Ectodermal cell (in vitro differentiated cells): ENCODE data around the gene CDCA5.
"Not testable (repeated sequence)": the region's sequence is repeated elsewhere in the genome, so short reads cannot be mapped to it uniquely, and the experiment has no call there.

Source experiments
- H3K27ac ChIP-seq: 2 replicates; pipeline ENCODE4 v1.7.0; 2013; ENCODE audit warnings: mild to moderate bottlenecking, low read depth, low read length; ENCODE audit not compliant: insufficient read depth, poor library complexity, severe bottlenecking
- H3K27me3 ChIP-seq: 2 replicates; pipeline ENCODE4 v1.7.0; 2013; ENCODE audit warnings: mild to moderate bottlenecking, low read length; ENCODE audit not compliant: insufficient read depth, control insufficient read depth, poor library complexity, severe bottlenecking
- H3K36me3 ChIP-seq: one replicate; pipeline ENCODE4 v1.7.0; 2013; ENCODE audit warnings: low read length; ENCODE audit not compliant: control insufficient read depth, insufficient read depth
- H3K4me1 ChIP-seq: one replicate; pipeline ENCODE4 v1.7.0; 2013; ENCODE audit warnings: low read length; ENCODE audit not compliant: control insufficient read depth, insufficient read depth
- H3K4me3 ChIP-seq: 2 replicates; pipeline ENCODE4 v1.7.0; 2013; ENCODE audit warnings: low read depth, low read length, control low read depth; ENCODE audit not compliant: insufficient read depth
- H3K9me3 ChIP-seq: 2 replicates; pipeline ENCODE4 v1.7.0; 2013; ENCODE audit warnings: mild to moderate bottlenecking, low read length, moderate library complexity; ENCODE audit not compliant: control insufficient read depth
- WGBS, 2 experiments: methylation state at CpG; one replicate each; pipeline ENCODE4 v1.1.7; 2013; ENCODE audit warnings: missing lambda C conversion rate in 2 of 2; 5-methylcytosine and 5-hydroxymethylcytosine counted together

The CDCA5 gene

DNA sequence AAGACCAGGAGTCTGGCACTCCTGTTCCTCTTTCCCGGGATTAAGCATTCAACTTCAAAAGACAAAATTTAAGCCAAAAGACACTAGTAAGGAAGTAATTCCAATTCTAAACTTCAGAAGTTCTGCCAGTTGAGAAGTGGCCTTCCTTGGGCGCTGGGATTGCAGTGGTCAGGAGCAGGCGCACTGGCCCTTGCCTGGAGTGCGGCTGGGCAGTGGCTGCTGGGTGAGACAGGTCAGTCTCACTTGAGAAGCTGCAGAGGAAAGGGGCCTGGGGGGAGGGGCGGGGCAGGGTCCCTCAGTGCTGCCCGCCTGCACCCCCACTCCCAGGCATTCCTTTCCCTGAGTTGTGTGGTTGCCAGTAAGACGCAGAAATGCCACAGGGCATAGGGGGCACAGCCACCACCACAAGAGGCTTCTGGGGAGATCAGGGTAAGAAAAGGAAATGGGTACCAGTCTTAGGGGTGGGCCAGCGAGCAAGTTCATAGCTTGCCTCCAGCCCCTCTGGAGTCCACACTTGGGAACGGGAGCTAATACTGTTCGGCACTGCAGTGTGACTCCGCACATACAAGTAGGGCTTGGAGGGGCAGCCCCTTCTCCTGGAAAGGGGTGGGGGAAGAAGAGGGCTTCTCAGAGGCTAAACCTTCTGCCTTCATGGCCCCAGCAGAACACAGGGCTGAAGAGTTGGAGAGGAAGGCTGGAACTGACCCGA is 43.8 kb upstream of the CDCA5 start:
- no peaks in the 10 kb centered on the region for H3K27me3 ChIP-seq
- no peak overlapping the region for H3K27ac ChIP-seq
- H3K4me3 ChIP-seq, result no peak overlapping the region
- no peaks in the 10 kb centered on the region for H3K4me1 ChIP-seq
- H3K36me3 ChIP-seq, result peaks cover 20% of the 10 kb centered on the region
- no peaks in the 10 kb centered on the region for H3K9me3 ChIP-seq
- WGBS, 2 experiments, result 93 to 96% methylated on average over 12 of the region's 12 CpGs

DNA sequence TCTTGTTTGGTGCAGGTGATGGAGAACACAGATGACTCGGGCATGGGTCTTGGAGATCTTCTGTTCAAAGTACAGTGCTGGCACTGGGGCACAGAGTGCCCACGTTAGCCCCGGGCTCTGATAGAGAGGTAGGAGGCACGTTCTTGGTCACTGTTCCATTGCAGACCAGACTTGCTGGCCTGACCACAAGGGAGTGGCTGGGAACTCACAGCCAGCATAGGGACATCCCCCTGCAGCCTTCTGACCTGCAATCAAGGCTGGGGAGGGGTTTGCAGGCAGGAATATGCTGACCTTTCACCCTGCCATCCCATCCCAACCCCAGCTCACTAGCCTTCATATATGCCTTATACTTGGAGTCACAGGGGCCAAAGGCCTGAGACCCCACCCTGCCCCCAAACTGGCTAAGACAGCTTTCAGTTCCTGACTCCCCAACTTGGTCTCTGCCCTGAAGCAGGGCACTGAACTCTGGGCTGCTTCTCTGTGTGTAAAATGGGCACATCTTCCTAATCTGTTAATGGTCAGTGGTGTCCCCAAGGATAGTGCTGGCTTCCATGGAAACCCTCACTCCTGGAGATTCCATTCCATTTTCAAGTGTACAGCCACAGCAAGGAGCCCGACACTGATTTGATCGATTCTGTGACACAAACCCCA is 42.9 kb upstream of the CDCA5 start:
- no peaks in the 10 kb centered on the region for H3K27me3 ChIP-seq
- H3K27ac ChIP-seq, result no peak overlapping the region
- no peak overlapping the region for H3K4me3 ChIP-seq
- peaks cover 20% of the 10 kb centered on the region for H3K36me3 ChIP-seq
- 91 to 96% methylated on average over 6 of the region's 6 CpGs for WGBS, 2 experiments
- H3K9me3 ChIP-seq, result no peaks in the 10 kb centered on the region
- no peaks in the 10 kb centered on the region for H3K4me1 ChIP-seq

DNA sequence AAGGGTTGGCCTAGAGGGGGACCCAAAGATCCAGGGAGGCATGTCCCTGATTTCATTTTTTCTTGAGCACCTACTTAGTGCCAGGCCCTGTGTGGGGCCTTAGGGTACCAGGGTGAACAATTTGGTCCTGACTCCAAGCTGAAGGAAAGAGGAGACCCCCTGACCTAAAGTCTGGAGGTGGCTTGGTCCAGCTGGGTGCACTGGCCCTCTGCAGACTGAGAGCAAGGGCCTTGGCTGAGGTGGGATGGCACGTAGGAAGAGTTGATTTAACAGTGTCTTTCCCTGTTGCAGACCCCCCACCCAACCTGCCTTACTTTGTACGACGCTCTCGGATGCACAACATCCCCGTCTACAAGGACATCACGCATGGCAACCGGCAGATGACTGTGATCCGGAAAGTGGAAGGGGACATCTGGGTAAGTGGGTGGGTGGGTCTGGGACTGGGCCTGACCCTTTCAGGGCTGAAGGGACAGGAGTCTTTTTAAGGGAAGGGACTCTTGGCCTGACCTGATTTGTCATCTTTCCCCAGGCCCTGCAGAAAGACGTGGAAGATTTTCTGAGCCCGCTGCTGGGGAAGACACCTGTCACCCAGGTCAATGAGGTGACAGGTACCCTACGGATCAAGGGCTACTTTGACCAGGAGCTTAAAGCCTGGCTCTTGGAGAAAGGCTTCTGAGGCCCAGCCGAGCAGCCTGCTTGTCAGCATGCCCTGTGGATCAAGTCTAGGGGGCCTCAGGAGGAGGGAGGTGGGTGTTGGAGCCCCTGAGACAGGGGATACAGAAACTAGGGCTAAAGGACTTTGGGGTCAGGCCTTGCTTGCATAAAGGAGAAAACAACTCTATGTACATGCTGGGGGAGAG is 41.6 kb upstream of the CDCA5 start:
- Histone ChIP-seq H3K4me3 (no peak overlapping the region), H3K27me3 (no peaks in the 10 kb centered on the region), H3K9me3 (no peaks in the 10 kb centered on the region), H3K4me1 (no peaks in the 10 kb centered on the region), H3K36me3 (peaks cover 23% of the 10 kb centered on the region), H3K27ac (no peak overlapping the region)
- 95 to 97% methylated on average over 12 of the region's 12 CpGs for WGBS, 2 experiments

DNA sequence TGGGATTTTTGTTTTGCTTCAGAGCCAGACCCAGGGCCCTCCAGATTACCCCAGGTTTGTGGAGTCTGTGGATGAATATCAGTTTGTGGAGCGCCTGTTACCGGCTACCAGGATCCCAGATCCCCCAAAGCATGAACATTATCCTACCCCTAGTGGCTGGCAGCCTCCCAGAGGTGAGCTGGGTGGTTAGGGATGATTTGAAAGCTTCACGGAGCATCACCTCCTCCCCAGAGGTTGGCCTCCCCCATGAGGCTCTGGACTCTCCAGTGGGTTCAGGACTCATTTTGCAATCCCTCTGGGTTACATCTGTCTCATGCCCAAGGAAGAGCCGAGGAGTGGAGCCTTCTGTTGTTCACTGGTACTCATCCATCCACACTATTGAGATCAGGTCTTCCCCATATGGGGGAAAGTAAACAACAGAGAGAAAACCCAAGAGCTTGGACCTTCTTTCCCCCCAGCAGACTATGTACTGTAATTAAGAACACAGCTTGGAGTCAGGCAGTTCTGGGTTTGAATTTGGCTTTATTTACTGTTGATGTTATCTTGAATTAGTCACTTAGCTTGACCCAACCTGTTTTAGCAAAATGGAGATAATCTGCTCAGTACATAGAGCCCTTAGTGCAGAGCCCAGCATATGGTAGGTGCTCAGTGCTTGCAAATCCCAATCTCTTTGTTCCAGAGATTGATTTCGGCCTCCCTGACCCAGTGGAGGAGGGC is 40.8 kb upstream of the CDCA5 start:
- WGBS, 2 experiments, result 94 to 97% methylated on average over 3 to 5 of the region's 5 CpGs
- Histone ChIP-seq H3K27me3 (no peaks in the 10 kb centered on the region), H3K4me3 (no peak overlapping the region), H3K9me3 (no peaks in the 10 kb centered on the region), H3K27ac (no peak overlapping the region), H3K36me3 (peaks cover 31% of the 10 kb centered on the region), H3K4me1 (no peaks in the 10 kb centered on the region)

DNA sequence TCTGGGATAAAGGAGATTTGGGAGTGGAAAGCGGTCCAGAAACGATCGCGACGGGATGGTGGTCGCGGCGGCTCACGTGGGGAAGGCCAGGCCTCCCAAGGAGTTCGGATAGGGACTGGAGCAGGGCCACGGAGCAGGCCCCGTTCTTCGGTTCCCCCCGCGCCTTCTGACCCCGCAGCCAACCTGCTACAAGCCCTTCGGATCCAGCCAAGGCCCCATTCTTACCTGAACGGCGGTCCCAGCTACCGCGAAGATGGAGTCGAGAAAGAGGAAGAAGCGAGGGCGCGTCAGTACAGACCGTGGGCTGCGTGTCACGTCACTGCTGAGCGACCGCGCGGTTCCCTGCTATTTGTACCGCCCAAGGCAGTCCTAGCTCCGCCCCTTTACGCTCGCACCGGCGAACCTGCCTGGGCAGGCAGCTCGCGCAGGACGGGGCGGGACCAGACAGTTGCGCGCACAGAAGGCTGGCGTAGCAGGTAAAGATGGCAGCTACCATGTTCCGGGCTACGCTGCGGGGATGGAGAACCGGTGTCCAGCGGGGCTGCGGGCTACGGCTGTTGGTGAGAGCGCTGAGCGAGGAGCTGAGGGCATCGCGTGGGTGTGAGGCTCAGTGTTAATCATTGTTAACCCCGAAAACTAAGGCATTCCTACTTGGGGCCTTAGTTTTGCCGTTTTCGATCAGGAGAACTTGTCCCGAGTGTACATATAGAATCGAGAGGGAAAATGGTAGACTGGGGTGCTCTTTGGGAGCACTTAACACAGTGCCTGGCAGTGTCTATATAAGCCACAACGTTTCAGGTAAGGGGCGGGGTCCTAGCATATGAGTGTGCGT is 38.2 kb upstream of the CDCA5 start, which contains the start of the genes FAU and MRPL49:
Gene FAU, minus strand, starts transcription at position 270 of the 832 bp plus-strand sequence. CDS start 321 bp downstream, outside the sequence.
Gene MRPL49, plus strand, starts transcription at position 457 of the 832 bp plus-strand sequence. Its CDS starts 26 bp downstream, at position 483.
- peak within 1 kb of the TSS; percentile 95 for H3K4me3 ChIP-seq
- peak within 1 kb of the TSS; percentile 62 for H3K27ac ChIP-seq
- H3K9me3 ChIP-seq, result no peaks in the 10 kb centered on the region
- H3K27me3 ChIP-seq, result no peaks in the 10 kb centered on the region
- H3K36me3 ChIP-seq, result peaks cover 32% of the 10 kb centered on the region
- no peaks in the 10 kb centered on the region for H3K4me1 ChIP-seq
- 0 to 1% methylated on average over 64 of the region's 64 CpGs for WGBS, 2 experiments

DNA sequence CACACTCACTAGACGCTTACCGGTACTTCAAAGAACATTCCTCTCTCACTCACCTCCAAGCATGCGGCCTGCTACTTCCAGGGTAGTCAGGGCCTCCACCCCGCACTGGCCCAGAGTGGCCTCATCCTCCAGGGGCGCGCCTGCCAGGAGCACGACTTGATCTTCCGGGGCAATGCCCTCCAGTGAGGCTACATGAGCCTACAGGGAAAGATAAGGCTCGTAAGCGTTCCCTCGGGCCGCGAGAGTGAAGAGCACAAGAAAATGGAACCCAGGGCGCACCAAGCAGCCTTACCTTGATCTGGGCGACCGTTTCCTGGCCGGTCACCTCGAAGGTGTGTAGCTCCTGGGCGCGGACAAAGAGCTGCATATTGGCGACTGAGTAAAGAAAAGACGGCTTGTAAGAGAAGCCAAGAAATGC is 37.6 kb upstream of the CDCA5 start:
- WGBS, 2 experiments, result 5% methylated on average over 22 of the region's 22 CpGs

DNA sequence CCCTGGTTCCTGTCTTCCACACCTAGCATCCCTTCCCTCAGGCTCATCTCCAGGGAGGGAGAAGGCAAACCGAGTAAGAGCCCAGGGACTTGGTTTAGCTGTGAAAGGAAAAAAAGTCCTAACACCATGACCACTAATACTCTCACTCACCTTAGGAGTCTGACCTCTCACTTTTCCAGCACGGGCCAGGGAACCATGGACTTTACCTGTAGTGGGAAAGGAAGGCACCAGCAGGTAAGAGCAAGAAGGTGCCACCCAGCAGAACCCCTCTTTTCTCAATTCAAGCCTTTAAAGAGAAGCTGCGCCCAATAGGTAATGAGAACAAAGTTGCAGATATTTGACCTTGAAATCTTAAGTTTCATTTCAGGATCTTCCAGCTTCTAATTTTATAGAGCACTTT is 37.0 kb upstream of the CDCA5 start:
- H3K36me3 ChIP-seq, result peaks cover 21% of the 10 kb centered on the region
- no peaks in the 10 kb centered on the region for H3K9me3 ChIP-seq
- H3K27ac ChIP-seq, result no peak overlapping the region
- H3K4me3 ChIP-seq, result peak overlapping the region; percentile 95
- no peaks in the 10 kb centered on the region for H3K27me3 ChIP-seq
- 90 to 99% methylated on average over 3 of the region's 3 CpGs for WGBS, 2 experiments
- peaks cover 7% of the 10 kb centered on the region for H3K4me1 ChIP-seq

More for the DNA sequence above, 37.6 kb upstream of the CDCA5 start:
- H3K4me1 ChIP-seq, result peaks cover 3% of the 10 kb centered on the region
- no peaks in the 10 kb centered on the region for H3K27me3 ChIP-seq
- peak overlapping the region; percentile 95 for H3K4me3 ChIP-seq
- H3K9me3 ChIP-seq, result no peaks in the 10 kb centered on the region
- H3K27ac ChIP-seq, result no peak overlapping the region
- peaks cover 26% of the 10 kb centered on the region for H3K36me3 ChIP-seq

DNA sequence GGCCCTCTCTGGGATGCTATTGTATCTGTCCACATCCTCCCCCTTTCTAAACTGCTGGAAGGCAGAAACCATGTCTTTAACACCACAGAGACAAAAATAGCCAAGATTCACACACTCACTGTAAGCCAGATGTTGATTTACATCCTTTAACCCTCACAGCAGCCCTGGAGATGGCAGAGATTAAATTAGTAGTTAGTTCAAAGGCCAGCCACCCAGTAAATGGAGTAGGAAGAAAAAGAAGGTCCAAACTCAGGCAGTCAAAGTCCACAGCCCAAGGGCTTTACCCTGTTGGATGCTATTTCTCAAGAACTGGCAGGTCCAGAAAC is 35.8 kb upstream of the CDCA5 start:
- Histone ChIP-seq H3K36me3 (peaks cover 17% of the 10 kb centered on the region), H3K9me3 (no peaks in the 10 kb centered on the region), H3K4me3 (no peak overlapping the region), H3K4me1 (peaks cover 7% of the 10 kb centered on the region), H3K27ac (no peak overlapping the region), H3K27me3 (no peaks in the 10 kb centered on the region)

DNA sequence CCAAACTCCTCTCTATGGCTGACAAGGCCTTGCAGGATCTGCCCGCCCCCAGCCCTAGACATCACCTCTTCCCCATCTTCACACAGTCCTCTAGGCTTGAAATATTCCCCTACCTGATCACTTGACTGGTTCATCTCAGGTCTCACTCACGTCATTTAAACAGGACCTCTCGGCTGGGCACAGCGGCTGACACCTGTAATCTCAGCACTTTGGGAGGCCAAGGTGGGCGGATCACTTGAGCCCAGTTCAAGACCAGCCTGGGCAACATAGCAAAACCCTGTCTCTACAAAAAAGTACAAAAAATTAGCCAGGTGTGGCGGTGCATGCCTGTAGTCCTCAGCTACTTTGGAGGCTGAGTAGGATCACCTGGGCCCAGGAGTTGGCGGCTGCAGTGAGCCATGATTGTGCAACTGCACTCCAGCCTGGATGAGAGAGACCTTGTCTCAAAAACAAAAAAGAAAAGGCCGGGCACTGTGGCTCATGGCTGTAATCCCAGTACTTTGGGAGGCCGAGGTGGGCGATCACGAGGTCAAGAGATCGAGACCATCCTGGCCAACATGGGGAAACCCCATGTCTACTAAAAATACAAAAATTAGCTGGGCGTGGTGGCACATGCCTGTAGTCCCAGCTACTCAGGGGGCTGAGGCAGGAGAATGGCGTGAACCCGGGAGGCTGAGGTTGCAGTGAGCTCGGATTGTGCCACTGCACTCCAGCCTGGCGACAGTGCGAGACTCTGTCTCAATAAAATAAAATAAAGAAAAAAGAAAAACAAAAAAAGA is 35.2 kb upstream of the CDCA5 start:
- not testable (repeated sequence) for H3K27me3 ChIP-seq, H3K27ac ChIP-seq, H3K9me3 ChIP-seq, H3K4me3 ChIP-seq, H3K4me1 ChIP-seq
- WGBS, 2 experiments, result 93 to 94% methylated on average over 18 of the region's 18 CpGs
- H3K36me3 ChIP-seq, result peaks cover 17% of the 10 kb centered on the region
